ENCODE measurements around the gene TM9SF4.

Gene TM9SF4

GRCh38 chr20:32109392-32110172 lies at the start of gene TM9SF4 (continued):
- TF ChIP-seq, protein P1, sequence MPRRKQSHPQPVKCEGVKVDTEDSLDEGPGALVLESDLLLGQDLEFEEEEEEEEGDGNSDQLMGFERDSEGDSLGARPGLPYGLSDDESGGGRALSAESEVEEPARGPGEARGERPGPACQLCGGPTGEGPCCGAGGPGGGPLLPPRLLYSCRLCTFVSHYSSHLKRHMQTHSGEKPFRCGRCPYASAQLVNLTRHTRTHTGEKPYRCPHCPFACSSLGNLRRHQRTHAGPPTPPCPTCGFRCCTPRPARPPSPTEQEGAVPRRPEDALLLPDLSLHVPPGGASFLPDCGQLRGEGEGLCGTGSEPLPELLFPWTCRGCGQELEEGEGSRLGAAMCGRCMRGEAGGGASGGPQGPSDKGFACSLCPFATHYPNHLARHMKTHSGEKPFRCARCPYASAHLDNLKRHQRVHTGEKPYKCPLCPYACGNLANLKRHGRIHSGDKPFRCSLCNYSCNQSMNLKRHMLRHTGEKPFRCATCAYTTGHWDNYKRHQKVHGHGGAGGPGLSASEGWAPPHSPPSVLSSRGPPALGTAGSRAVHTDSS (tag by site-specific recombination; IDR thresholded peaks at IDR 0.05): peak; percentile 76
- TF ChIP-seq ZBTB17 (tag by site-specific recombination; IDR thresholded peaks at IDR 0.05) (peak; percentile 100), TRIM28 (IDR thresholded peaks at IDR 0.05; ENCODE audit: borderline replicate concordance, low read length) (0 out of 2 replicates have a peak, but pooled peaks have one; percentile 37), ZNF623 (tag by site-specific recombination; IDR thresholded peaks at IDR 0.05) (0 out of 2 replicates have a peak, but pooled peaks have one; percentile 25), ZNF510 (tag by site-specific recombination; IDR thresholded peaks at IDR 0.05; ENCODE audit: insufficient replicate concordance) (no peak), ZNF132 (tag by site-specific recombination; IDR thresholded peaks at IDR 0.05; ENCODE audit: borderline replicate concordance) (no peak), INSM2 (tag by site-specific recombination; IDR thresholded peaks at IDR 0.05) (peak; percentile 80), MYNN (tag by site-specific recombination; IDR thresholded peaks at IDR 0.05; ENCODE audit: borderline replicate concordance) (no peak), OSR2 (tag by site-specific recombination; IDR thresholded peaks at IDR 0.05) (peak; percentile 72), ZNF626 (tag by site-specific recombination; IDR thresholded peaks at IDR 0.05) (no peak), ZNF248 (tag by site-specific recombination; IDR thresholded peaks at IDR 0.05) (no peak), ZNF76 (tag by site-specific recombination; IDR thresholded peaks at IDR 0.05; ENCODE audit: borderline replicate concordance, low read depth) (peak; percentile 99), ZNF404 (tag by site-specific recombination; IDR thresholded peaks at IDR 0.05) (no peak), ZNF707 (tag by site-specific recombination; IDR thresholded peaks at IDR 0.05) (no peak), ZNF416 (tag by site-specific recombination; IDR thresholded peaks at IDR 0.05) (no peak), ZNF843 (tag by site-specific recombination; IDR thresholded peaks at IDR 0.05) (0 out of 2 replicates have a peak, but pooled peaks have one; percentile 46), GLIS2 (tag by site-specific recombination; IDR thresholded peaks at IDR 0.05) (peak; percentile 60), ZEB2 (tag by site-specific recombination; IDR thresholded peaks at IDR 0.05) (peak; percentile 84), ZNF341 (tag by site-specific recombination; IDR thresholded peaks at IDR 0.05; ENCODE audit: low read depth) (peak; percentile 96), ZNF138 (tag by site-specific recombination; IDR thresholded peaks at IDR 0.05; ENCODE audit: borderline replicate concordance) (0 out of 2 replicates have a peak, but pooled peaks have one; percentile 56)
- TF ChIP-seq, protein P2, sequence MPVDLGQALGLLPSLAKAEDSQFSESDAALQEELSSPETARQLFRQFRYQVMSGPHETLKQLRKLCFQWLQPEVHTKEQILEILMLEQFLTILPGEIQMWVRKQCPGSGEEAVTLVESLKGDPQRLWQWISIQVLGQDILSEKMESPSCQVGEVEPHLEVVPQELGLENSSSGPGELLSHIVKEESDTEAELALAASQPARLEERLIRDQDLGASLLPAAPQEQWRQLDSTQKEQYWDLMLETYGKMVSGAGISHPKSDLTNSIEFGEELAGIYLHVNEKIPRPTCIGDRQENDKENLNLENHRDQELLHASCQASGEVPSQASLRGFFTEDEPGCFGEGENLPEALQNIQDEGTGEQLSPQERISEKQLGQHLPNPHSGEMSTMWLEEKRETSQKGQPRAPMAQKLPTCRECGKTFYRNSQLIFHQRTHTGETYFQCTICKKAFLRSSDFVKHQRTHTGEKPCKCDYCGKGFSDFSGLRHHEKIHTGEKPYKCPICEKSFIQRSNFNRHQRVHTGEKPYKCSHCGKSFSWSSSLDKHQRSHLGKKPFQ (tag by site-specific recombination; IDR thresholded peaks at IDR 0.05): peak; percentile 53
- TF ChIP-seq, protein P3, sequence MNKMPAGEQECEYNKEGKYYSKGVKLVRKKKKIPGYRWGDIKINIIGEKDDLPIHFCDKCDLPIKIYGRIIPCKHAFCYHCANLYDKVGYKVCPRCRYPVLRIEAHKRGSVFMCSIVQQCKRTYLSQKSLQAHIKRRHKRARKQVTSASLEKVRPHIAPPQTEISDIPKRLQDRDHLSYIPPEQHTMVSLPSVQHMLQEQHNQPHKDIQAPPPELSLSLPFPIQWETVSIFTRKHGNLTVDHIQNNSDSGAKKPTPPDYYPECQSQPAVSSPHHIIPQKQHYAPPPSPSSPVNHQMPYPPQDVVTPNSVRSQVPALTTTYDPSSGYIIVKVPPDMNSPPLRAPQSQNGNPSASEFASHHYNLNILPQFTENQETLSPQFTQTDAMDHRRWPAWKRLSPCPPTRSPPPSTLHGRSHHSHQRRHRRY (tag by site-specific recombination; IDR thresholded peaks at IDR 0.05): no peak
- TF ChIP-seq, protein P4, sequence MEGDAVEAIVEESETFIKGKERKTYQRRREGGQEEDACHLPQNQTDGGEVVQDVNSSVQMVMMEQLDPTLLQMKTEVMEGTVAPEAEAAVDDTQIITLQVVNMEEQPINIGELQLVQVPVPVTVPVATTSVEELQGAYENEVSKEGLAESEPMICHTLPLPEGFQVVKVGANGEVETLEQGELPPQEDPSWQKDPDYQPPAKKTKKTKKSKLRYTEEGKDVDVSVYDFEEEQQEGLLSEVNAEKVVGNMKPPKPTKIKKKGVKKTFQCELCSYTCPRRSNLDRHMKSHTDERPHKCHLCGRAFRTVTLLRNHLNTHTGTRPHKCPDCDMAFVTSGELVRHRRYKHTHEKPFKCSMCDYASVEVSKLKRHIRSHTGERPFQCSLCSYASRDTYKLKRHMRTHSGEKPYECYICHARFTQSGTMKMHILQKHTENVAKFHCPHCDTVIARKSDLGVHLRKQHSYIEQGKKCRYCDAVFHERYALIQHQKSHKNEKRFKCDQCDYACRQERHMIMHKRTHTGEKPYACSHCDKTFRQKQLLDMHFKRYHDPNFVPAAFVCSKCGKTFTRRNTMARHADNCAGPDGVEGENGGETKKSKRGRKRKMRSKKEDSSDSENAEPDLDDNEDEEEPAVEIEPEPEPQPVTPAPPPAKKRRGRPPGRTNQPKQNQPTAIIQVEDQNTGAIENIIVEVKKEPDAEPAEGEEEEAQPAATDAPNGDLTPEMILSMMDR (tag by site-specific recombination; IDR thresholded peaks at IDR 0.05): no peak
- TF ChIP-seq, protein P5, sequence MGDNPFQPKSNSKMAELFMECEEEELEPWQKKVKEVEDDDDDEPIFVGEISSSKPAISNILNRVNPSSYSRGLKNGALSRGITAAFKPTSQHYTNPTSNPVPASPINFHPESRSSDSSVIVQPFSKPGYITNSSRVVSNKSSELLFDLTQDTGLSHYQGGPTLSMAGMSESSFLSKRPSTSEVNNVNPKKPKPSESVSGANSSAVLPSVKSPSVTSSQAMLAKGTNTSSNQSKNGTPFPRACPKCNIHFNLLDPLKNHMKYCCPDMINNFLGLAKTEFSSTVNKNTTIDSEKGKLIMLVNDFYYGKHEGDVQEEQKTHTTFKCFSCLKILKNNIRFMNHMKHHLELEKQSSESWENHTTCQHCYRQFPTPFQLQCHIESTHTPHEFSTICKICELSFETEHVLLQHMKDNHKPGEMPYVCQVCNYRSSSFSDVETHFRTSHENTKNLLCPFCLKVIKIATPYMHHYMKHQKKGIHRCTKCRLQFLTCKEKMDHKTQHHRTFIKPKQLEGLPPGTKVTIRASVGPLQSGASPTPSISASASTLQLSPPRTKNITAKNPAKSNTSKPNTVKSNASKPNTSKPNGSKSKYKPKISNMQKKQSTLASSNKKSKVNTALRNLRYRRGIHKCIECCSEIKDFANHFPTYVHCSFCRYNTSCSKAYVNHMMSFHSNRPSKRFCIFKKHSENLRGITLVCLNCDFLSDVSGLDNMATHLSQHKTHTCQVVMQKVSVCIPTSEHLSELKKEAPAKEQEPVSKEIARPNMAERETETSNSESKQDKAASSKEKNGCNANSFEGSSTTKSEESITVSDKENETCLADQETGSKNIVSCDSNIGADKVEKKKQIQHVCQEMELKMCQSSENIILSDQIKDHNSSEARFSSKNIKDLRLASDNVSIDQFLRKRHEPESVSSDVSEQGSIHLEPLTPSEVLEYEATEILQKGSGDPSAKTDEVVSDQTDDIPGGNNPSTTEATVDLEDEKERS (tag by site-specific recombination; IDR thresholded peaks at IDR 0.05): no peak; the same call in 1 of the 2 replicates
- TF ChIP-seq, protein P6, sequence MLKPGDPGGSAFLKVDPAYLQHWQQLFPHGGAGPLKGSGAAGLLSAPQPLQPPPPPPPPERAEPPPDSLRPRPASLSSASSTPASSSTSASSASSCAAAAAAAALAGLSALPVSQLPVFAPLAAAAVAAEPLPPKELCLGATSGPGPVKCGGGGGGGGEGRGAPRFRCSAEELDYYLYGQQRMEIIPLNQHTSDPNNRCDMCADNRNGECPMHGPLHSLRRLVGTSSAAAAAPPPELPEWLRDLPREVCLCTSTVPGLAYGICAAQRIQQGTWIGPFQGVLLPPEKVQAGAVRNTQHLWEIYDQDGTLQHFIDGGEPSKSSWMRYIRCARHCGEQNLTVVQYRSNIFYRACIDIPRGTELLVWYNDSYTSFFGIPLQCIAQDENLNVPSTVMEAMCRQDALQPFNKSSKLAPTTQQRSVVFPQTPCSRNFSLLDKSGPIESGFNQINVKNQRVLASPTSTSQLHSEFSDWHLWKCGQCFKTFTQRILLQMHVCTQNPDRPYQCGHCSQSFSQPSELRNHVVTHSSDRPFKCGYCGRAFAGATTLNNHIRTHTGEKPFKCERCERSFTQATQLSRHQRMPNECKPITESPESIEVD (tag by site-specific recombination; IDR thresholded peaks at IDR 0.05): no peak
